Measurements from ENCODE around the gene TMEM256. TPM values are rescaled to one million over a fixed set of nuclear protein-coding genes. Genes with fewer than 3 reads are reported as not detected.

The TMEM256 gene
- total RNA-seq, 1 donor from 2014 or later = 102 TPM

GRCh38 chr17:7425316-7425715 lies 21.4 kb upstream of the TMEM256 start, which contains the start of gene SPEM2:
Gene SPEM2 (plus strand): TSS chr17:7425616. CDS start chr17:7425689, 73 bp downstream.
- Mint-ChIP-seq H3K4me1 (ENCODE audit: low read depth) (no peaks in the 10 kb centered on the region), H3K9me3 (ENCODE audit: low read depth) (no peaks in the 10 kb centered on the region), H3K36me3 (ENCODE audit: insufficient read depth) (no peaks in the 10 kb centered on the region), H3K27me3 (no peaks in the 10 kb centered on the region), H3K27ac (no peak within 1 kb of the TSS), H3K4me3 (ENCODE audit: low read depth) (no peak within 1 kb of the TSS)
- DNase-seq (ENCODE audit: low spot score, unreplicated experiment) = no peak
- TF ChIP-seq CTCF (IDR thresholded peaks at IDR 0.05; ENCODE audit: unreplicated experiment) = no peak

- Mint-ChIP-seq H3K27me3 (no peaks in the 10 kb centered on the region), H3K4me1 (ENCODE audit: low read depth) (peaks cover 7% of the 10 kb centered on the region), H3K27ac (peak overlapping the region; percentile 67), H3K4me3 (ENCODE audit: low read depth) (no peak overlapping the region), H3K36me3 (ENCODE audit: insufficient read depth) (no peaks in the 10 kb centered on the region), H3K9me3 (ENCODE audit: low read depth) (no peaks in the 10 kb centered on the region)
- no peak for TF ChIP-seq CTCF (IDR thresholded peaks at IDR 0.05; ENCODE audit: unreplicated experiment)
- no peak for DNase-seq (ENCODE audit: low spot score, unreplicated experiment)
Measured at GRCh38 chr17:7423679-7424078, 19.8 kb upstream of the TMEM256 start.

- no peaks in the 10 kb centered on the region for H3K36me3 Mint-ChIP-seq (ENCODE audit: insufficient read depth)
- H3K4me1 Mint-ChIP-seq (ENCODE audit: low read depth) = peaks cover 7% of the 10 kb centered on the region
- H3K9me3 Mint-ChIP-seq (ENCODE audit: low read depth) = no peaks in the 10 kb centered on the region
- no peak overlapping the region for H3K27ac Mint-ChIP-seq
- H3K4me3 Mint-ChIP-seq (ENCODE audit: low read depth) = no peak overlapping the region
- TF ChIP-seq CTCF (IDR thresholded peaks at IDR 0.05; ENCODE audit: unreplicated experiment) = no peak
- no peak for DNase-seq (ENCODE audit: low spot score, unreplicated experiment)
- H3K27me3 Mint-ChIP-seq = no peaks in the 10 kb centered on the region
Measured at GRCh38 chr17:7421186-7421585, 17.3 kb upstream of the TMEM256 start.

GRCh38 chr17:7419819-7420610 lies 16.1 kb upstream of the TMEM256 start, which contains the start of gene SPEM1:
Gene SPEM1 (plus strand): TSS chr17:7420324. CDS start chr17:7420385, 61 bp downstream.
- H3K27me3 Mint-ChIP-seq = no peaks in the 10 kb centered on the region
- no peak for TF ChIP-seq CTCF (IDR thresholded peaks at IDR 0.05; ENCODE audit: unreplicated experiment)
- peak within 1 kb of the TSS; percentile 88 for H3K27ac Mint-ChIP-seq
- no peak within 1 kb of the TSS for H3K4me3 Mint-ChIP-seq (ENCODE audit: low read depth)
- H3K9me3 Mint-ChIP-seq (ENCODE audit: low read depth) = no peaks in the 10 kb centered on the region
- no peak for DNase-seq (ENCODE audit: low spot score, unreplicated experiment)
- H3K36me3 Mint-ChIP-seq (ENCODE audit: insufficient read depth) = no peaks in the 10 kb centered on the region
- H3K4me1 Mint-ChIP-seq (ENCODE audit: low read depth) = peaks cover 7% of the 10 kb centered on the region

- no peaks in the 10 kb centered on the region for H3K36me3 Mint-ChIP-seq (ENCODE audit: insufficient read depth)
- H3K9me3 Mint-ChIP-seq (ENCODE audit: low read depth) = no peaks in the 10 kb centered on the region
- peaks cover 7% of the 10 kb centered on the region for H3K4me1 Mint-ChIP-seq (ENCODE audit: low read depth)
- TF ChIP-seq CTCF (IDR thresholded peaks at IDR 0.05; ENCODE audit: unreplicated experiment) = no peak
- H3K27me3 Mint-ChIP-seq = no peaks in the 10 kb centered on the region
- H3K27ac Mint-ChIP-seq = no peak overlapping the region
- DNase-seq (ENCODE audit: low spot score, unreplicated experiment) = no peak
- no peak overlapping the region for H3K4me3 Mint-ChIP-seq (ENCODE audit: low read depth)
Measured at GRCh38 chr17:7418472-7419152, 14.7 kb upstream of the TMEM256 start.
